ENCODE results near the gene RERG.
A peak's percentile ranks its signal among the peaks of the same experiment; 100 is the strongest.

GRCh38 chr12:15208140-15208539 is 13.1 kb downstream of the RERG start:
- TF ChIP-seq CTCF (conservative IDR thresholded peaks at IDR 0.05; ENCODE audit: low read depth, low read length) (peak; percentile 26; the same call in 1 of the 2 replicates), RFX5 (IDR thresholded peaks at IDR 0.05; ENCODE audit: low read depth, low read length) (no peak), CEBPB (IDR thresholded peaks at IDR 0.05; ENCODE audit: low read depth, low read length) (no peak), USF2 (IDR thresholded peaks at IDR 0.05; ENCODE audit: low read depth, low read length) (no peak), CHD1 (IDR thresholded peaks at IDR 0.05; ENCODE audit: low read depth, low read length) (no peak), POLR2A (IDR thresholded peaks at IDR 0.05; ENCODE audit: low read depth, low read length) (no peak), MAFK (IDR thresholded peaks at IDR 0.05; ENCODE audit: low read depth, low read length) (no peak), RAD21 (IDR thresholded peaks at IDR 0.05; ENCODE audit: low read length) (no peak), RCOR1 (IDR thresholded peaks at IDR 0.05; ENCODE audit: insufficient replicate concordance, low read length) (no peak), MAZ (IDR thresholded peaks at IDR 0.05; ENCODE audit: borderline replicate concordance, low read depth, low read length) (no peak)

All from IMR-90 (cell line).